ENCODE data around the gene GGT7.

DNA sequence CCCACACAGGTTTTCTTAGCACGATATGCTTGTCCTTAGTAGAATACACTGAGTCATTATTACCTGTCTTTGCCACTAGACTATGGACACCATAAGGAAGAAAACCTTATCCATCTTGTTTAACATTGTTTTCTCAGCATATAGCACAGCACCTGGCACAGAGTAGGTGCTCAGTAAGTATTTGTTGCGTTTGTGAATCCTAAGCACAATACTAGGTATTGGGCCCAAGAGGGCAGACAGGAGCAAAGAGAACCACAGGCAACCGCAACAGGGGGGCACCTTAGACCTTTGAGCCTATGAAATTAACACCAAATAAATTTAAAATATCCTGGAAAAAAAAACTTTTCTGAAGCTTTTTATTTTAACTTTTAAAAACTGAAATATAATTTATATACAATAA is 43.5 kb downstream of the GGT7 start:
- TF ChIP-seq ARNT (IDR thresholded peaks at IDR 0.05), result no peak
- no peak for TF ChIP-seq SP1 (IDR thresholded peaks at IDR 0.05)
- TF ChIP-seq L3MBTL2 (conservative IDR thresholded peaks at IDR 0.05), result no peak
- TF ChIP-seq FOXM1 (IDR thresholded peaks at IDR 0.05; ENCODE audit: borderline replicate concordance), result no peak
- no peak for TF ChIP-seq BHLHE40 (IDR thresholded peaks at IDR 0.05; ENCODE audit: borderline replicate concordance)
- TF ChIP-seq FOXK2 (IDR thresholded peaks at IDR 0.05), result no peak
- no peak for TF ChIP-seq SUZ12 (IDR thresholded peaks at IDR 0.05)
